K562 (cell line): Measurements from ENCODE around the gene ETHE1. TPM values are rescaled to one million over a fixed set of nuclear protein-coding genes. Genes with fewer than 3 reads are reported as not detected.

Experiments
- ATAC-seq: fragments of 200-7000 bp; cut with Tn5 transposase; 3 replicates; pipeline ENCODE4 v1.9.1; 2020; ENCODE audit warnings: moderate library complexity
- BruUV-seq: library from RNA; stranded (reverse); fragments of 400-500 nt; replicated peaks from 2 replicates; lab custom pipeline; 2021; lab: Mats Ljungman, UMichigan
- CTCF ChIA-PET: fragments of 300-600 bp; formaldehyde crosslinking; extraction: SDS; loops from one replicate; lab custom pipeline; 2021; ENCODE audit warnings: low intra/inter-chr PET ratio; lab: Yijun Ruan, JAX
- POLR2A ChIA-PET: fragments of 300-600, 350-650 bp; sonication (Branson Sonifier 250); formaldehyde crosslinking; extraction: SDS; loops from one replicate; lab custom pipeline; 2021; ENCODE audit warnings: antibody characterized with exemption, inconsistent platforms; lab: Yijun Ruan, JAX
- DNase-seq, 4 experiments: peaks; one replicate each; pipeline versions ENCODE4 v3.0.0 to v3.0.0-alpha.2; 2011 to 2018; ENCODE audit warnings: low spot score in 3 of 4, mixed read lengths in 3 of 4; ENCODE audit errors: extremely low read depth in 1 of 4
- FAIRE-seq: peaks from 2 replicates; lab custom pipeline; 2011; peaks lifted over from hg19 to GRCh38; lab: Jason Lieb, UNC
- H2AFZ ChIP-seq: 2 replicates; pipeline ENCODE4 v1.6.0; 2011; ENCODE audit warnings: low read depth, low read length, control low read depth, inconsistent platforms
- H3K27ac ChIP-seq: fragments of 200-600 bp; 3 replicates; pipeline ENCODE4 v1.8.0; 2011; ENCODE audit warnings: low read depth, mild to moderate bottlenecking, control low read depth, inconsistent platforms, low read length, moderate library complexity, mixed read lengths; ENCODE audit errors: extremely low read depth
- H3K27me3 ChIP-seq, 2 experiments: fragments of 300-600 bp in 1 of 2; 2 replicates in 1 of 2; 3 replicates in 1 of 2; pipeline versions ENCODE4 v1.6.0 to v1.8.0; 2011; ENCODE audit warnings: inconsistent platforms in 2 of 2, low read length in 2 of 2, mild to moderate bottlenecking in 1 of 2, mixed read lengths in 1 of 2, moderate library complexity in 1 of 2; ENCODE audit not compliant: control insufficient read depth in 2 of 2, insufficient read depth in 2 of 2
- H3K36me3 ChIP-seq: fragments of 300-600 bp; 3 replicates; pipeline ENCODE4 v1.8.0; 2011; ENCODE audit warnings: mild to moderate bottlenecking, low read length, inconsistent platforms; ENCODE audit not compliant: control insufficient read depth, insufficient read depth
- H3K4me1 ChIP-seq, 2 experiments: fragments of 200-600 bp in 1 of 2; replicated peaks in 1 of 2; 2 replicates in 1 of 2; 3 replicates in 1 of 2; pipeline versions ENCODE4 v1.5.1 to v1.8.0; 2011; ENCODE audit warnings: inconsistent platforms in 2 of 2, low read length in 2 of 2, mild to moderate bottlenecking in 1 of 2, mixed read lengths in 1 of 2, moderate library complexity in 1 of 2; ENCODE audit not compliant: control insufficient read depth in 2 of 2, insufficient read depth in 2 of 2
- H3K4me2 ChIP-seq: 2 replicates; pipeline ENCODE4 v1.6.1; 2011; ENCODE audit warnings: low read length, control low read depth, inconsistent platforms, mixed read lengths; ENCODE audit not compliant: insufficient read depth
- H3K4me3 ChIP-seq: fragments of 200-600 bp; sonication (generic), shearing (Covaris generic); 2 replicates; pipeline ENCODE4 v1.5.1; 2016; ENCODE audit warnings: control low read depth, inconsistent platforms
- H3K79me2 ChIP-seq: fragments of 200-600 bp; 3 replicates; pipeline ENCODE4 v1.8.0; 2011; ENCODE audit warnings: low read length, inconsistent platforms; ENCODE audit not compliant: control insufficient read depth, insufficient read depth
- H3K9ac ChIP-seq, 2 experiments: 2 replicates each; pipeline versions ENCODE4 v1.6.0 to v1.6.1; 2011; ENCODE audit warnings: low read depth in 2 of 2, low read length in 2 of 2, control low read depth in 1 of 2, inconsistent platforms in 1 of 2, mild to moderate bottlenecking in 1 of 2, mixed read lengths in 1 of 2; ENCODE audit not compliant: insufficient read depth in 1 of 2
- H3K9me1 ChIP-seq: one replicate; pipeline ENCODE4 v1.6.0; 2011; ENCODE audit warnings: inconsistent platforms, mild to moderate bottlenecking, low read length, moderate library complexity; ENCODE audit not compliant: control insufficient read depth, insufficient read depth
- H3K9me3 ChIP-seq: replicated peaks from 2 replicates; pipeline ENCODE4 v1.5.1; 2011; ENCODE audit warnings: low read depth, low read length, inconsistent platforms; ENCODE audit not compliant: control insufficient read depth, insufficient read depth
- H4K20me1 ChIP-seq: replicated peaks from 2 replicates; pipeline ENCODE4 v1.6.1; 2011; ENCODE audit warnings: low read length, inconsistent platforms, mixed read lengths; ENCODE audit not compliant: control insufficient read depth, insufficient read depth
- EGR1 ChIP-seq: fragments of 450-650 bp; conservative IDR thresholded peaks from 2 replicates; pipeline ENCODE4 v1.6.1; 2017; ENCODE audit warnings: mild to moderate bottlenecking
- HLTF ChIP-seq: fragments of 450-650 bp; IDR thresholded peaks from 2 replicates; pipeline ENCODE4 v1.6.1; 2016
- KDM1A ChIP-seq, 2 experiments: fragments of 450-650 bp; IDR thresholded peaks; 2 replicates each; pipeline ENCODE4 v1.6.1; 2016; ENCODE audit warnings: mild to moderate bottlenecking in 2 of 2
- PTTG1 ChIP-seq: fragments of 450-650 bp; IDR thresholded peaks from 2 replicates; pipeline ENCODE4 v1.6.1; 2016; ENCODE audit warnings: low read depth, mild to moderate bottlenecking, missing genetic modification characterization, missing compliant biosample characterization
- ZNF384 ChIP-seq: IDR thresholded peaks from 2 replicates; pipeline ENCODE4 v1.6.1; 2012; ENCODE audit warnings: low read depth, low read length, improper control_type of control experiment
- WGBS: fragments of 100-300 bp; shearing (Covaris generic); methylation state at CpG from one replicate; pipeline ENCODE4 v1.1.6; 2016; ENCODE audit warnings: low coverage, mixed read lengths; ENCODE audit not compliant: insufficient coverage; ENCODE audit errors: missing lambda C conversion rate; 5-methylcytosine and 5-hydroxymethylcytosine counted together
- in situ Hi-C: fragments of 300-500 bp; cut with MboI; formaldehyde crosslinking; loops from 4 replicates; pipeline ENCODE4 v1.15.0; 2018; ENCODE audit warnings: inconsistent platforms, mixed read lengths
- intact Hi-C: fragments of 100-400 bp; cut with micrococcal nuclease; formaldehyde crosslinking; loops from 2 replicates; pipeline ENCODE4 v1.14.2; 2022
- polyA plus RNA-seq, 8 experiments: library from polyadenylated mRNA; depleted of rRNA in 4 of 8; stranded (reverse) in 5 of 8; unstranded in 3 of 8; fragments of >200 nt; fragmentation: Nextera tagmentation in 2 of 8; fragmentation: Illumina TruSeq in 1 of 8; extraction: Ambion mirVana in 2 of 8; extraction: Trizol in 1 of 8; gene quantifications; 2 replicates each; pipeline versions ENCODE4 v1.2.1 to v1.2.3, GENCODE V29; 2011 to 2014; ENCODE audit warnings: inconsistent platforms in 1 of 8, missing spikeins in 1 of 8
- total RNA-seq, 7 experiments: library from RNA; depleted of rRNA in 6 of 7; stranded (reverse); fragments of >200 nt in 6 of 7; fragmentation: Illumina TruSeq in 2 of 7; extraction: Trizol in 2 of 7; gene quantifications; 2 replicates each; pipeline versions ENCODE4 v1.2.1 to v1.2.3, GENCODE V29; 2011 to 2021; ENCODE audit warnings: low replicate concordance in 1 of 7

Gene ETHE1
- total and polyA plus RNA-seq, 9 of the 15 experiments (the other 6 are each of a cell fraction or from before 2014, with no cell fraction given) = 2.9 to 21.0 (median 10.2) TPM

- Histone ChIP-seq H3K9me3 (no peaks in the 10 kb centered on the region), H3K4me3 (no peak overlapping the region), H3K4me2 (no peak overlapping the region), H3K27me3 (no peaks in the 10 kb centered on the region), H3K4me1 (no peaks in the 10 kb centered on the region; a peak in 1 of 5 replicates), H2AFZ (no peak overlapping the region), H3K9ac (no peak overlapping the region), H3K36me3 (no peaks in the 10 kb centered on the region), H3K9me1 (no peaks in the 10 kb centered on the region), H3K27ac (no peak overlapping the region), H3K79me2 (no peaks in the 10 kb centered on the region), H4K20me1 (no peaks in the 10 kb centered on the region)
- DNase-seq = no peak
- intact Hi-C loops = no loop called here
- BruUV-seq = no TSS peak
- FAIRE-seq = no peak
- in situ Hi-C loops = no loop called here
- CTCF ChIA-PET = no interaction called here
- WGBS = 54% methylated on average over 2 of the region's 6 CpGs
- POLR2A ChIA-PET = interaction anchor here (0.6 kb wide), 1 partner anchor 9 kb away, joined by 3 read pairs; no protein-coding TSS in a partner anchor
- ATAC-seq = no peak
- TF ChIP-seq KDM1A (IDR thresholded peaks at IDR 0.05) (no peak), EGR1 (0 out of 2 replicates have a peak, but pooled peaks have one; percentile 20)
Measured at GRCh38 chr19:43485951-43486350, 41.0 kb downstream of the ETHE1 start.

- POLR2A ChIA-PET = interaction anchor here (0.9 to 1.2 kb wide), 2 partner anchors 8 to 20 kb away, joined by 3 to 5 read pairs; no protein-coding TSS in a partner anchor
- in situ Hi-C loops = no loop called here
- BruUV-seq = no TSS peak
Measured at GRCh38 chr19:43483281-43483680, 43.7 kb downstream of the ETHE1 start.

More at GRCh38 chr19:43483281-43483680, 43.7 kb downstream of the ETHE1 start:
- Histone ChIP-seq H3K27me3 (no peaks in the 10 kb centered on the region), H2AFZ (no peak overlapping the region), H3K4me3 (no peak overlapping the region), H3K4me2 (no peak overlapping the region), H3K4me1 (0 out of 5 replicates have a peak, but pooled peaks cover 0 to 3% of the 10 kb centered on the region in 2 experiments), H3K9me1 (no peaks in the 10 kb centered on the region), H3K36me3 (no peaks in the 10 kb centered on the region), H4K20me1 (no peaks in the 10 kb centered on the region), H3K9ac (no peak overlapping the region), H3K27ac (no peak overlapping the region)
- ATAC-seq (no peak), FAIRE-seq (no peak)
- WGBS = 45% methylated on average over 6 of the region's 6 CpGs
- intact Hi-C loops = no loop called here
- CTCF ChIA-PET = no interaction called here
- TF ChIP-seq HLTF = no peak
- TF ChIP-seq ZNF384 = no peak
- TF ChIP-seq PTTG1 (tag) = no peak
- TF ChIP-seq, all 486 proteins: peak for 0
- DNase-seq = no peak
- no peaks in the 10 kb centered on the region for H3K9me3 ChIP-seq
- H3K79me2 ChIP-seq = no peaks in the 10 kb centered on the region
